Fibroblast of skin of right quadriceps (primary cell): ENCODE measurements around the gene CDC6.

ENCODE experiments used
- DNase-seq: peaks from one replicate; pipeline ENCODE4 v3.0.0-alpha.2; 2013

CDC6 gene

GRCh38 chr17:40287494-40288369, at the start of gene CDC6:
Gene CDC6, plus strand, starts transcription at chr17:40287879. Its CDS starts 1,542 bp downstream, at chr17:40289421.
- DNase-seq = peak; percentile 100

GRCh38 chr17:40241252-40241834, 46.3 kb upstream of the CDC6 start:
- no peak for DNase-seq

- peak; percentile 58 for DNase-seq
These were observed 44.9 kb upstream of the CDC6 start for GRCh38 chr17:40242774-40243173.

GRCh38 chr17:40243761-40244160, 43.9 kb upstream of the CDC6 start:
- DNase-seq = peak; percentile 48

- no peak for DNase-seq
These were observed 43.4 kb upstream of the CDC6 start for GRCh38 chr17:40244255-40244654.

- DNase-seq = no peak
These were observed 39.7 kb upstream of the CDC6 start for GRCh38 chr17:40247926-40248495.

GRCh38 chr17:40248507-40248906, 39.2 kb upstream of the CDC6 start:
- DNase-seq = no peak

GRCh38 chr17:40251576-40251975, 36.1 kb upstream of the CDC6 start:
- DNase-seq = peak; percentile 82

GRCh38 chr17:40253565-40253964, 34.1 kb upstream of the CDC6 start:
- DNase-seq = no peak

GRCh38 chr17:40259505-40259904, 28.2 kb upstream of the CDC6 start:
- no peak for DNase-seq

GRCh38 chr17:40260528-40260927, 27.2 kb upstream of the CDC6 start:
- DNase-seq = no peak

- no peak for DNase-seq
These were observed 23.1 kb upstream of the CDC6 start for GRCh38 chr17:40264458-40265185.

- no peak for DNase-seq
These were observed 22.3 kb upstream of the CDC6 start for GRCh38 chr17:40265337-40265736.

- no peak for DNase-seq
These were observed 20.8 kb upstream of the CDC6 start for GRCh38 chr17:40266882-40267281.

- DNase-seq = no peak
These were observed 19.5 kb upstream of the CDC6 start for GRCh38 chr17:40268141-40268712.

GRCh38 chr17:40278414-40278813, 9.3 kb upstream of the CDC6 start:
- no peak for DNase-seq

GRCh38 chr17:40279402-40279801, 8.3 kb upstream of the CDC6 start:
- DNase-seq = no peak

- no peak for DNase-seq
These were observed 6.0 kb upstream of the CDC6 start for GRCh38 chr17:40281663-40282062.

GRCh38 chr17:40283662-40284061, 4.0 kb upstream of the CDC6 start:
- DNase-seq = peak; percentile 93

GRCh38 chr17:40284085-40284713, 3.5 kb upstream of the CDC6 start:
- peak; percentile 81 for DNase-seq

GRCh38 chr17:40286473-40286872, 1.2 kb upstream of the CDC6 start:
- no peak for DNase-seq

GRCh38 chr17:40287159-40287493, 553 bp upstream of the CDC6 start:
- DNase-seq = no peak
